Neural progenitor cell (in vitro differentiated cells): Measurements from ENCODE around the gene TPD52L1. TPM values are rescaled to one million over a fixed set of nuclear protein-coding genes. Genes with fewer than 3 reads are reported as not detected.

ENCODE experiments used
- DNase-seq: peaks from one replicate; pipeline ENCODE4 v3.0.0-alpha.2; 2016; ENCODE audit warnings: low spot score
- H2AFZ ChIP-seq: fragments of 200-600 bp; sonication (generic); replicated peaks from 2 replicates; pipeline ENCODE4 v1.6.1; 2016; ENCODE audit warnings: antibody characterized with exemption
- H3F3A ChIP-seq: fragments of 200-600 bp; sonication (generic); 2 replicates; pipeline ENCODE4 v1.6.1; 2016; ENCODE audit warnings: antibody characterized with exemption, low read depth
- H3K27ac ChIP-seq: fragments of 200-600 bp; sonication (generic); 2 replicates; pipeline ENCODE4 v1.5.1; 2016; ENCODE audit warnings: mild to moderate bottlenecking
- H3K27me3 ChIP-seq: fragments of 200-600 bp; sonication (generic); 2 replicates; pipeline ENCODE4 v1.6.1; 2016; ENCODE audit warnings: mild to moderate bottlenecking, moderate library complexity
- H3K36me3 ChIP-seq: fragments of 200-600 bp; sonication (generic); 2 replicates; pipeline ENCODE4 v1.5.1; 2016
- H3K4me1 ChIP-seq: fragments of 200-600 bp; sonication (generic); 2 replicates; pipeline ENCODE4 v1.6.1; 2016; ENCODE audit warnings: mixed run types
- H3K4me2 ChIP-seq: fragments of 200-600 bp; sonication (generic); 2 replicates; pipeline ENCODE4 v1.6.1; 2016
- H3K4me3 ChIP-seq: fragments of 200-600 bp; sonication (generic); 2 replicates; pipeline ENCODE4 v1.5.1; 2016
- H3K79me2 ChIP-seq: fragments of 200-600 bp; sonication (generic); 2 replicates; pipeline ENCODE4 v1.6.1; 2016; ENCODE audit warnings: low read depth
- H3K9ac ChIP-seq: fragments of 200-600 bp; sonication (generic); 2 replicates; pipeline ENCODE4 v1.6.1; 2016
- H3K9me3 ChIP-seq: fragments of 200-600 bp; sonication (generic); 2 replicates; pipeline ENCODE4 v1.5.1; 2016; ENCODE audit warnings: low read depth
- H4K20me1 ChIP-seq: fragments of 200-600 bp; sonication (generic); 2 replicates; pipeline ENCODE4 v1.6.1; 2016; ENCODE audit warnings: low read depth
- H3K27ac Mint-ChIP-seq: 3 replicates; pipeline ENCODE4 v1.8.0; 2021; ENCODE audit warnings: mixed read lengths
- H3K27me3 Mint-ChIP-seq: 2 replicates; pipeline ENCODE4 v1.8.0; 2022; ENCODE audit warnings: low read depth, mild to moderate bottlenecking, inconsistent platforms, moderate library complexity, mixed read lengths; ENCODE audit not compliant: insufficient read depth
- H3K36me3 Mint-ChIP-seq: 3 replicates; pipeline ENCODE4 v1.8.0; 2021; ENCODE audit warnings: mixed read lengths
- H3K4me1 Mint-ChIP-seq: 3 replicates; pipeline ENCODE4 v1.8.0; 2021; ENCODE audit warnings: mixed read lengths
- H3K4me3 Mint-ChIP-seq: 3 replicates; pipeline ENCODE4 v1.8.0; 2021; ENCODE audit warnings: mild to moderate bottlenecking, moderate library complexity, mixed read lengths
- H3K9me3 Mint-ChIP-seq: 3 replicates; pipeline ENCODE4 v1.8.0; 2020; ENCODE audit warnings: mixed read lengths
- CTCF ChIP-seq: fragments of 200-600 bp; sonication (generic); IDR thresholded peaks from 2 replicates; pipeline ENCODE4 v1.5.1; 2017; ENCODE audit warnings: antibody characterized with exemption, mild to moderate bottlenecking
- EZH2 ChIP-seq: fragments of 200-600 bp; sonication (generic); IDR thresholded peaks from 2 replicates; pipeline ENCODE4 v1.6.1; 2017; ENCODE audit warnings: antibody characterized with exemption, mild to moderate bottlenecking, moderate library complexity
- EZH2phosphoT487 ChIP-seq: fragments of 200-600 bp; sonication (generic); IDR thresholded peaks from 2 replicates; pipeline ENCODE4 v1.6.1; 2017; ENCODE audit warnings: antibody characterized with exemption
- total RNA-seq: library from RNA; depleted of rRNA; stranded (reverse); fragments of >200 nt; gene quantifications from 2 replicates; pipeline ENCODE4 v1.2.3, GENCODE V29; 2015; ENCODE audit warnings: low replicate concordance

Gene TPD52L1
- total RNA-seq, 1 donor from 2014 or later: 9.5 TPM

GRCh38 chr6:125262016-125263013, 108.7 kb downstream of the TPD52L1 start:
- no peaks in the 10 kb centered on the region for H3K36me3 Mint-ChIP-seq
- no peaks in the 10 kb centered on the region for H3K36me3 ChIP-seq
- no peaks in the 10 kb centered on the region for H3K4me1 Mint-ChIP-seq
- H3F3A ChIP-seq: no peaks in the 10 kb centered on the region
- no peaks in the 10 kb centered on the region for H3K4me1 ChIP-seq
- H3K9me3 Mint-ChIP-seq: no peaks in the 10 kb centered on the region
- no peak overlapping the region for H3K4me3 ChIP-seq
- DNase-seq: no peak
- H2AFZ ChIP-seq: no peak overlapping the region
- H3K9ac ChIP-seq: no peak overlapping the region
- H3K27me3 ChIP-seq: no peaks in the 10 kb centered on the region
- H3K27me3 Mint-ChIP-seq: no peaks in the 10 kb centered on the region
- no peak for TF ChIP-seq EZH2phosphoT487
- TF ChIP-seq CTCF: no peak
- no peak for TF ChIP-seq EZH2
- no peak overlapping the region for H3K27ac ChIP-seq
- H3K27ac Mint-ChIP-seq: no peak overlapping the region
- H3K9me3 ChIP-seq: no peaks in the 10 kb centered on the region
- H4K20me1 ChIP-seq: no peaks in the 10 kb centered on the region
- H3K4me2 ChIP-seq: no peak overlapping the region
- H3K4me3 Mint-ChIP-seq: no peak overlapping the region
- H3K79me2 ChIP-seq: no peaks in the 10 kb centered on the region

GRCh38 chr6:125264476-125264875, 110.9 kb downstream of the TPD52L1 start:
- Histone ChIP-seq H3K4me3 (no peak overlapping the region), H4K20me1 (no peaks in the 10 kb centered on the region), H3K27me3 (no peaks in the 10 kb centered on the region), H3K4me2 (no peak overlapping the region), H3K27ac (no peak overlapping the region), H2AFZ (no peak overlapping the region), H3K9me3 (no peaks in the 10 kb centered on the region), H3K9ac (no peak overlapping the region), H3F3A (no peaks in the 10 kb centered on the region), H3K36me3 (no peaks in the 10 kb centered on the region), H3K79me2 (no peaks in the 10 kb centered on the region), H3K4me1 (no peaks in the 10 kb centered on the region)
- TF ChIP-seq EZH2: no peak
- TF ChIP-seq CTCF: no peak
- no peak for TF ChIP-seq EZH2phosphoT487
- Mint-ChIP-seq H3K4me1 (no peaks in the 10 kb centered on the region), H3K4me3 (no peak overlapping the region), H3K27ac (no peak overlapping the region), H3K9me3 (no peaks in the 10 kb centered on the region), H3K27me3 (no peaks in the 10 kb centered on the region), H3K36me3 (no peaks in the 10 kb centered on the region)
- DNase-seq: no peak

DNA sequence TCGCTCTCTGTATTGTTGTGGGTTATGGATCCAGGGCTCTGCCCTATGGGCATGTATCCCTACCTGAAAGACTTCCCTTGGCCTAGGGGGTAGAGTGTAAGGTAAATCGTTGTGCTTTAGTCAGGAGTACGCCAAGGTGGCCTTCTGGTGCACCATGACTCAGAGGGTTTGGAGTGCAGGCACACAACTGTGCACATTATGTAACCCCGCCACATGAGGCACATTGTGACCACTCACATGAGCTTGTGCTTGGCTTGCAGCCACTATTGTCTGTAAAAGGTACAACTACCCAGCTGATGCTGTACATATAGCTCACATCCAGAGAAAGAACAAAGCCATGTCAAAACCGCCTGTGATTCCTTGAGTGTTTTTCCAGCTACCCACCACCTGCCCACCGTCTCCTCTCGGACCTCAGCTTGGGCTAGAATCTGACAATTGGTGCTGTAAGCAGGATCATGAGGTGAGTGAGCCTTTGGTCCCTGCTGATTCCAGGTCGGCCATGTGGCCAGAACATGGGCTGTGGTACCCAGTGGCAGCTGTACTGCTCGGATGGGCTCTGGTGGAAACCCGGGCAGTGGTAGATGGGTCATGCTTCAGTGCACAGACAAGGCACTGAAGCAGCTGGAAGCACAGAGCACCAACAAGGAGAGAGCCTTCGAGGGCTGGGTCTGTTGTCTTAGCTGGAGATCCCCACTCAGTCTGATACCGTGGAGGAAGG, 114.4 kb downstream of the TPD52L1 start:
- Histone ChIP-seq H3K27ac (no peak overlapping the region), H3K79me2 (no peaks in the 10 kb centered on the region), H3F3A (no peaks in the 10 kb centered on the region), H3K27me3 (no peaks in the 10 kb centered on the region), H3K4me3 (no peak overlapping the region), H2AFZ (no peak overlapping the region), H4K20me1 (no peaks in the 10 kb centered on the region), H3K9me3 (no peaks in the 10 kb centered on the region), H3K4me2 (no peak overlapping the region), H3K4me1 (no peaks in the 10 kb centered on the region), H3K36me3 (no peaks in the 10 kb centered on the region), H3K9ac (no peak overlapping the region)
- peaks cover 6% of the 10 kb centered on the region for H3K36me3 Mint-ChIP-seq
- H3K4me3 Mint-ChIP-seq: no peak overlapping the region
- H3K27ac Mint-ChIP-seq: no peak overlapping the region
- no peak for DNase-seq
- no peaks in the 10 kb centered on the region for H3K9me3 Mint-ChIP-seq
- peaks cover 2% of the 10 kb centered on the region for H3K27me3 Mint-ChIP-seq
- TF ChIP-seq CTCF (no peak), EZH2 (no peak), EZH2phosphoT487 (no peak)
- H3K4me1 Mint-ChIP-seq: no peaks in the 10 kb centered on the region
